Mesodermal cell (in vitro differentiated cells): ENCODE data around the gene LLCFC1.
"Not testable (repeated sequence)": the region's sequence is repeated elsewhere in the genome, so short reads cannot be mapped to it uniquely, and the experiment has no call there.

Experiments
- H3K27ac ChIP-seq: 2 replicates; pipeline ENCODE4 v1.7.0; 2013; ENCODE audit warnings: mild to moderate bottlenecking, low read depth, low read length, moderate library complexity; ENCODE audit not compliant: severe bottlenecking
- H3K36me3 ChIP-seq: 2 replicates; pipeline ENCODE4 v1.7.1; 2013; ENCODE audit warnings: mild to moderate bottlenecking, low read length, moderate library complexity; ENCODE audit not compliant: control insufficient read depth, insufficient read depth
- H3K4me1 ChIP-seq: one replicate; pipeline ENCODE4 v1.7.1; 2013; ENCODE audit warnings: mild to moderate bottlenecking, low read length; ENCODE audit not compliant: insufficient read depth, control insufficient read depth, poor library complexity, severe bottlenecking
- H3K4me3 ChIP-seq: 2 replicates; pipeline ENCODE4 v1.7.0; 2013; ENCODE audit warnings: low read length, control low read depth, mild to moderate bottlenecking; ENCODE audit not compliant: insufficient read depth, poor library complexity, severe bottlenecking; ENCODE audit errors: extremely low read depth
- H3K9me3 ChIP-seq: 2 replicates; pipeline ENCODE4 v1.7.1; 2013; ENCODE audit warnings: mild to moderate bottlenecking, low read length, moderate library complexity; ENCODE audit not compliant: control insufficient read depth
- WGBS, 2 experiments: methylation state at CpG; one replicate each; pipeline ENCODE4 v1.1.5; 2013; ENCODE audit warnings: missing lambda C conversion rate in 2 of 2; ENCODE audit not compliant: insufficient coverage in 2 of 2; 5-methylcytosine and 5-hydroxymethylcytosine counted together

Gene LLCFC1

DNA sequence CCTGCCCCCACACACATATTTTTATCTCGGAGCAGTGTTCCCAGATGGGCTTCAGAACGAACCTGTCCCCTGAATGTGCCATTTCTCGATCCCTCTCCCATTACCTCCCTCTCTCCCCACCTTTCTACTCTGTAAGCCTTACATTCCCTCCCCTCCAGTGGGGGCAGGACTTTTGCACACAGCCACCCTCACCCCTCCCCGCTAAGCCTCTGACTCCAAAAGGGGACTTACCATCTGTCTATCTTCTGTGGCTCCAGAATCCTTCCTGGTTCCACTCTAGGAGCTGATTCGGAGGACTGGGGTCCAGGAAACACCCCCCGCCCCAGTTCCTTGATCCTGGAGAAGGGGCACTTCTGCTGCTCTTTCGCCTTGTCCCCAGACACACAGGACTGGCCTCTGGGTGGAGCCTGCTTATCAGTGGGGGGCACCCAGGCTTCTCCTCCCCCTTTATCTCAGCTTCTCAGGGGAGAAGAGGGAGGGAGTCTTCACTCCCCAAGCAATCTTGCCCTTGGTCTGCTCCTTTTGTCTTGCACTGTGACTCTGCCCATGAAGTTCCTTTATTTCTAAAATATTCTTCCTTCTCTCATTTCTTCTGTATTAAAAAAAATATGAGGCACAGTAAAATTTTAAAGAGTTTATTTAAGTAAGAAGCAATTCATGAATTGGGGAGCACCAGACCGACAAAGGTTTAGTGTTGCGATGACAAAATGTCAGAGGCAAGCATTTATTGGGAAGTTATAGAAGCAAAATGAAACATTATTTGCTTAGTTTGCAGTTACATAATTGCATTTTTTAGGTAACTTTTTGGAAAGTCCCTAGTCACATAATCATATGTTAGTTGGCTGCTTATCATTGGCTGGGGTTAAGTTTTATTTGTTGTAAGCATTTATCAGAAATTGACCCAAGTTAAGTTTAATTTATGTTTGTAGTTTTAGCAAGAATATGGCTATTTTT is 23.0 kb downstream of the LLCFC1 start, which contains the start of gene KEL:
KEL (minus strand) TSS at position 391 of the 954 bp plus-strand sequence; CDS start at position 234, 157 bp downstream.
- H3K9me3 ChIP-seq, result no peaks in the 10 kb centered on the region
- H3K4me1 ChIP-seq, result peaks cover 9% of the 10 kb centered on the region
- no peak within 1 kb of the TSS for H3K4me3 ChIP-seq
- H3K36me3 ChIP-seq, result no peaks in the 10 kb centered on the region
- WGBS, 2 experiments, result 68 to 82% methylated on average over 4 to 9 of the region's 9 CpGs
- no peak within 1 kb of the TSS for H3K27ac ChIP-seq

GRCh38 chr7:142962991-142963390 is 23.7 kb downstream of the LLCFC1 start:
- H3K36me3 ChIP-seq, result no peaks in the 10 kb centered on the region
- no peak overlapping the region for H3K27ac ChIP-seq
- WGBS, 2 experiments, result 10% methylated on average over 1 of the region's 1 CpG; no CpG with 5 or more reads in 1 of the 2 experiments
- no peak overlapping the region for H3K4me3 ChIP-seq
- H3K4me1 ChIP-seq, result peaks cover 2% of the 10 kb centered on the region
- no peaks in the 10 kb centered on the region for H3K9me3 ChIP-seq

GRCh38 chr7:142963993-142964392 is 24.7 kb downstream of the LLCFC1 start:
- Histone ChIP-seq H3K9me3 (no peaks in the 10 kb centered on the region), H3K4me1 (no peaks in the 10 kb centered on the region), H3K27ac (no peak overlapping the region), H3K4me3 (no peak overlapping the region), H3K36me3 (no peaks in the 10 kb centered on the region)
- 82 to 91% methylated on average over 1 of the region's 2 CpGs for WGBS, 2 experiments

GRCh38 chr7:142964502-142965246 is 25.4 kb downstream of the LLCFC1 start:
- H3K36me3 ChIP-seq, result no peaks in the 10 kb centered on the region
- H3K27ac ChIP-seq, result no peak overlapping the region
- H3K4me1 ChIP-seq, result no peaks in the 10 kb centered on the region
- no peak overlapping the region for H3K4me3 ChIP-seq
- WGBS, 2 experiments, result 46 to 71% methylated on average over 1 to 2 of the region's 6 CpGs
- H3K9me3 ChIP-seq, result no peaks in the 10 kb centered on the region

GRCh38 chr7:142968229-142968628 is 28.9 kb downstream of the LLCFC1 start:
- Histone ChIP-seq H3K36me3 (no peaks in the 10 kb centered on the region), H3K9me3 (no peaks in the 10 kb centered on the region), H3K4me1 (no peaks in the 10 kb centered on the region), H3K4me3 (no peak overlapping the region), H3K27ac (no peak overlapping the region)
- WGBS, 2 experiments, result 80 to 82% methylated on average over 2 to 4 of the region's 4 CpGs

- H3K36me3 ChIP-seq, result no peaks in the 10 kb centered on the region
- H3K4me3 ChIP-seq, result no peak overlapping the region
- H3K4me1 ChIP-seq, result no peaks in the 10 kb centered on the region
- no peaks in the 10 kb centered on the region for H3K9me3 ChIP-seq
- H3K27ac ChIP-seq, result no peak overlapping the region
- 73 to 94% methylated on average over 2 to 4 of the region's 4 CpGs for WGBS, 2 experiments
These were observed 29.9 kb downstream of the LLCFC1 start for GRCh38 chr7:142969183-142969582.

DNA sequence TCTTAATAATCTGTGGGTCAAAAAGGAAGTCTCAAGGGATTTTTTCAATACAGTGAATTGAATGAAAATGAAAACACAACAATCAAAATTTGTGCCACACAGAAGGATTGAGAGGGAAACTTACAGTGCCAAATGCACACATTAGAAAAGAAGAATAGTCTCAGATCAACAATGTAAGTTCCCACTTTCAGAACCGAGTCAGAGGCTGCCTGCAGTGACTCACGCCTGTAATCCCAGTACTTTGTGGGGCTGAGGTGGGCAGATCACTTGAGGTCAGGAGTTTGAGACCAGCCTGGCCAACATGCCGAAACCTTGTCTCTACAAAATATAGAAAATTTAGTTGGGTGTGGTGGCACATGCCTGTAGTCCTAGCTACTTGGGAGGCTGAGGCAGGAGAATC is 35.3 kb downstream of the LLCFC1 start:
- Histone ChIP-seq H3K27ac (no peak overlapping the region), H3K36me3 (no peaks in the 10 kb centered on the region)
- WGBS, 2 experiments, result 100% methylated on average over 1 of the region's 3 CpGs

GRCh38 chr7:142978402-142978801 is 39.1 kb downstream of the LLCFC1 start:
- H3K4me1 ChIP-seq, H3K9me3 ChIP-seq, H3K27ac ChIP-seq, H3K4me3 ChIP-seq, H3K36me3 ChIP-seq: not testable (repeated sequence)
- WGBS, 2 experiments, result 60 to 78% methylated on average over 1 to 2 of the region's 4 CpGs

More for the DNA sequence above, 35.3 kb downstream of the LLCFC1 start:
- no peaks in the 10 kb centered on the region for H3K9me3 ChIP-seq
- H3K4me1 ChIP-seq, result no peaks in the 10 kb centered on the region
- no peak overlapping the region for H3K4me3 ChIP-seq

DNA sequence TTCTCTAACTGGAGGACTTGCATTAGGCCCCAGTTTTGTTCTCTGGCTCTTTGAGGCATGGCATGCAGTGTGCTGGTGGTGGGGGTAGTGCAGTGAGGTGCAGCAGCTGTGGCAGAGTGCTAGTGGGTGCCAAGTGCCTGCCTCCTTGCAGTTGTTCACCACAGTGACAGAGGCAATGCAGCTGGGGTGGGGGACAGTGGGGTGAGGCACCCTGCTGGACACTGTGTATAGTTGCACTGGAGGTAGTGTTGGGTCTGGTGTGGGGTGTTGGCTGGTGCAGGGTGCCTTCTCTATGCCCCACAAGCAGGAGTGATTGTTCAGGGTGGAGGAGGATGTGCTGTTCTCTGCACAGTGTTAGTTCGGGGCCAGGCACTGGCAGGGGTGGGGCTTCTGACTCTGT is 44.5 kb downstream of the LLCFC1 start:
- no peaks in the 10 kb centered on the region for H3K36me3 ChIP-seq
- no peaks in the 10 kb centered on the region for H3K9me3 ChIP-seq
- H3K27ac ChIP-seq, result no peak overlapping the region
- no peaks in the 10 kb centered on the region for H3K4me1 ChIP-seq
- 100% methylated on average over 1 of the region's 1 CpG; no CpG with 5 or more reads in 1 of the 2 experiments for WGBS, 2 experiments
- no peak overlapping the region for H3K4me3 ChIP-seq

- Histone ChIP-seq H3K4me3 (no peak overlapping the region), H3K4me1 (no peaks in the 10 kb centered on the region), H3K36me3 (no peaks in the 10 kb centered on the region), H3K27ac (no peak overlapping the region), H3K9me3 (no peaks in the 10 kb centered on the region)
- WGBS, 2 experiments, result 100% methylated on average over 1 of the region's 1 CpG; no CpG with 5 or more reads in 1 of the 2 experiments
These were observed 45.0 kb downstream of the LLCFC1 start for GRCh38 chr7:142984297-142984696.
